HG02938 (cell line): ENCODE data around the gene ERVMER34-1.

Experiments
- ATAC-seq: cut with Tn5 transposase; IDR thresholded peaks from one replicate; pipeline ENCODE4 v1.9.1; 2021; ENCODE audit warnings: mild to moderate bottlenecking, moderate library complexity; ENCODE audit not compliant: unreplicated experiment

ERVMER34-1 gene, protein sequence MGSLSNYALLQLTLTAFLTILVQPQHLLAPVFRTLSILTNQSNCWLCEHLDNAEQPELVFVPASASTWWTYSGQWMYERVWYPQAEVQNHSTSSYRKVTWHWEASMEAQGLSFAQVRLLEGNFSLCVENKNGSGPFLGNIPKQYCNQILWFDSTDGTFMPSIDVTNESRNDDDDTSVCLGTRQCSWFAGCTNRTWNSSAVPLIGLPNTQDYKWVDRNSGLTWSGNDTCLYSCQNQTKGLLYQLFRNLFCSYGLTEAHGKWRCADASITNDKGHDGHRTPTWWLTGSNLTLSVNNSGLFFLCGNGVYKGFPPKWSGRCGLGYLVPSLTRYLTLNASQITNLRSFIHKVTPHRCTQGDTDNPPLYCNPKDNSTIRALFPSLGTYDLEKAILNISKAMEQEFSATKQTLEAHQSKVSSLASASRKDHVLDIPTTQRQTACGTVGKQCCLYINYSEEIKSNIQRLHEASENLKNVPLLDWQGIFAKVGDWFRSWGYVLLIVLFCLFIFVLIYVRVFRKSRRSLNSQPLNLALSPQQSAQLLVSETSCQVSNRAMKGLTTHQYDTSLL

GRCh38 chr4:52750819-52751486, at the start of gene ERVMER34-1:
Gene ERVMER34-1 (minus strand): TSS chr4:52751425. CDS start chr4:52745520, 5,905 bp downstream.
- ATAC-seq, result no peak

GRCh38 chr4:52799813-52800212, 48.6 kb upstream of the ERVMER34-1 start:
- no peak for ATAC-seq

DNA sequence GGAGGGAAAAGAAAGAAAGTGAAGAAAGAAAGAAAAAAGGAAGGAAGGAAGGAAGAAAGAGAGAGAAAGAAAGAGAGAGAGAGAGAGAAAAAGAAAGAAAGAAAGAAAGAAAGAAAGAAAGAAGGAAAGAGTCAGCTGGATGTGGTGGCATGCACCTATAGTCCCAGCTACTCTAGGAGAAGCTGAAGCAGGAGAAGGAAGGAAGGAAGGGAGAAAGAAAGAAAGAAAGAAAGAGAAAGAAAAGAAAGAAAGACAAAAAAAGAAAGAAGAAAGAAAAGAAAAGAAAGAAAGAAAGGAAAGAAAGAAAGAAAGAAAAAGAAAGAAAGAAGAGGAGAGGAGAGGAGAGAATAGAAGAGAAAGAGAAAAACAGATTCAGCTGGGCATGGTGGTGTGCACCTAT, 44.3 kb upstream of the ERVMER34-1 start:
- ATAC-seq, result no peak

DNA sequence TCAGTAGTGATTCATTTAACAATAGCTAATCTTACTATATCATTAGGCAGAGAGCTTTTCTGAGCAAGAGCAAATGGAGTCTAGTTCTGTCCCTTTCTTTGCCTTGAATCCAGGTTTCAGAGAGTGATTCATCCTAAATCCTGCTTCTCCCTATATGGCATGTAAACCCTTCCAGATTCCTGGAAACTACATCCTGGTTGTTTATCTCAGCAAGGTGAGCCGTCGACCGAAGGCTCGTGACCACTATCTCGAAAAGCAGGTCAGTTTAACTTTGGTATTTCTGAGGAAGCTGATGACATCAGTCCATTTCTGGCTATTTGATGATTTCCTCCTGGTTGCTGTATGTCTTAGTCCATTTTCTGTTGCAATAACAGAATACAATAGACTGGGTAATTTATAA, 40.7 kb upstream of the ERVMER34-1 start:
- ATAC-seq, result no peak

GRCh38 chr4:52789774-52790173, 38.5 kb upstream of the ERVMER34-1 start:
- ATAC-seq, result no peak

DNA sequence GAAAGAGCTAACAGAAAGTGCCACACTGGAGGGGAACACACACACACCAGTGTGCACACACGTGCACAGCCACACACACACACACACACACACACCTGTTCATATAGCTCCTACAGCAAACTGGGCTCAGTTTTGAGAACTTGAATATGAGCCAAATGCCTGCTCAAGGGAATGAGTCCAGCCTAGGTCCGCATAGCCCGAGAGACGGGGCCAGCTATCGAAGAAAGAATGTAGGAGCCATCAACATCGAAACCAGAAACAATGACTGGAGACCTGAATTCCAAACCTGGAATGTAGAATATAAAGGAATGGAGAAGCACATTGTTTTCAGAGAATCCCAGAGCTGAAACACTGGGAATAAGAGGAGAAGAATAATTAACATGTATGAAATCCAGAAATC, 37.6 kb upstream of the ERVMER34-1 start:
- no peak for ATAC-seq

DNA sequence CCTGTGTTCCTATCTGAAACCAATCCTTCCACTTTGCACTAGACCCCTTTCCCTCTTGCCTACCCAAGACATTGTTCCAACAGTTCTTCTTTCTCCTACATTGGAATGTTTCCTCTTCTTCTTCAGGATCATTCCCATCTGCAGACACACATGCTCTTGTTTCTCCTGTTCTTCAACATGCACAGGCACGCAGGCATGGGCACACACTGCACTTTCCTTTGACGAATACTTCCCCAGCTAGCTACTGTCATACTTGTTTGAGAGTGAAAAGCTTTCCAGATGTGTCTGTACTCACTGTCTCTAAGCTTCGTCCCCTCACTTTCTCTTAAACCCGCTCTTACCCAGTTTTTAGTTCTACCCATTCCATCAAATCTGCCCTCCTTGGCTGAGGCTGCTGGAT, 31.8 kb upstream of the ERVMER34-1 start:
- no peak for ATAC-seq

- ATAC-seq, result no peak
Measured at GRCh38 chr4:52780617-52781354, 29.6 kb upstream of the ERVMER34-1 start.

GRCh38 chr4:52780206-52780605, 29.0 kb upstream of the ERVMER34-1 start:
- ATAC-seq, result no peak

DNA sequence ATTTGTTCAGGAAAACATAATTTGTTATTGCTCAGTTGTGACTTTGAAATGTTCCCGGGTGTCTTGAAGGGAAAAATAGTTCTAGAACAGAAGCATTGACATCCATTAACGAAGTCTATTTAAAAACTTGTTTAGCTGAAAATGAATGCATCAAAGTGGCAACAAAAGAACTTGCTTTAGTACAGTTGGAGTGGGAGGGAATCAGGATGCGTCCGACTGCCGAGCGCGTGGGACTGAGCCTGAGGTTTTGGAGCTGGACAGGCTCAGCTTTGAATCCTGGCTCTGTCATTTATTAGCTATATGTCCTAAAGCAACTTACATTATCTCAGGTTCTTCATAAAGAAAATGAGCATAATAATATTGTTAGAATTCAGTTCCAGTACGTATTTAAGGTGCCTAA, 9.0 kb upstream of the ERVMER34-1 start:
- ATAC-seq, result no peak

DNA sequence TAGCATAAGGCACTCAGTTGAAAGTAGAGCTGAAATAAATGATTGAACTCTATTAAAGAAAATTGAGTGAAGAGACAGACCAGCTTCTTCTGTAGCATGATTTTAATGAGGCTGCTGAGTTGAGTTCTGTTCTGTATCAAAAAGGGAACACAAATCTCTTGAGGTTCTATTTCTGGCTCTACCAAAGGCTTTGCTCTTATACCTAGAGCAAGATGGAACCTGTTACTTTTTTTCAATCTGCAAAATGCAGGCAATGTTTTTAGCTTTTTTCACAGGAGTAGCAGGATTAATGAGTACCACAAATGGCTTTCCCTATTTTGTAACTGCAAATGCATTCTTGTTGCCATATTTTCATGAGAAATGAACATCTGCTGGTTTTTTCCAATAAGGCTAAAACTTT, 4.2 kb upstream of the ERVMER34-1 start:
- no peak for ATAC-seq

- no peak for ATAC-seq
Measured at GRCh38 chr4:52752936-52753335, 1.7 kb upstream of the ERVMER34-1 start.

GRCh38 chr4:52751487-52751911, 274 bp upstream of the ERVMER34-1 start:
- ATAC-seq, result no peak

- no peak for ATAC-seq
Measured at GRCh38 chr4:52750213-52750612, 1.0 kb downstream of the ERVMER34-1 start.

DNA sequence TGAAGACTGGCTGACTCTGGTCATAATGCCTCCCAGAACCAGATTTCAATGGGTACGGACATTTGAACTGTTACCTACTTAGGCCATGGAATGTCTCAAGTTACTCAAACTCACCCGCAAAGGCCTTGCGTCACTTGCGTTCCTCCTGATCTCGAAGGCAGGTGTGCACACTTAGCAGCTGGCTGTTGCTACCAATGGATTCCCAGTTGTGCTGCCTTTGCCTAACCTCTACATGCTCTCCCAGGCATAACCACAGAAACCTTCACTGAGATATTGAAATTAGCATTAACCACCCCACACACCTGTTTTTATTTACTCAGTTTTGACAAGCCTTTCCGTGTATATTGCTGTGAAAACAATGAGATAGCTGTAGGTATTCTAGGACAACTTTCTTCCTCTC, 2.8 kb downstream of the ERVMER34-1 start:
- no peak for ATAC-seq

GRCh38 chr4:52744588-52744987, 6.6 kb downstream of the ERVMER34-1 start:
- no peak for ATAC-seq

DNA sequence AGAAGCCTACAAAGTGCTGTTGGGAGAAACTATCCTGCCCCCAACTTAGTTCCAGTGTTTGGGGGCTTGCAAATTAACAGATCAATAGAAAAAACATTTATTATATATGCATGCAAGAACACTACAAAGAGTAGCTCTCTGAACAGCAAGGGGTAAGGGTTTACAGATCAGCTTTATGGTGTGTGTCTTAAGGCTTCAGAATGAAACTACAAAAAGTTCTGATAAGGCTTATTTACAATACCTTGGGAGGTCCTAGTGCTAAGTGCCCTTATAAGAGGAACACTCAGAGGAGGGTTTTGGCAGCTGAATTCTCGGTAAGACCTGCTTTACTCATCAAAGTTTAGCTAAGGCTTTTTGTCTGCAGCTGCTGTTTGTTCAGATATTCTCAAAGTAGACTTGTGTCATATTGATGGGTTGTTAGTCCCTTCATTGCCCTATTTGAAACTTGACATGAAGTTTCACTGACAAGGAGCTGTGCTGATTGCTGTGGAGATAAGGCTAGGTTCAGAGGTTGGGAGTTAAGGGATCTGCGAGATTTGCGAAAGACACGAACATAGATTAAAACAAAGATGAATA, 7.7 kb downstream of the ERVMER34-1 start:
- no peak for ATAC-seq

DNA sequence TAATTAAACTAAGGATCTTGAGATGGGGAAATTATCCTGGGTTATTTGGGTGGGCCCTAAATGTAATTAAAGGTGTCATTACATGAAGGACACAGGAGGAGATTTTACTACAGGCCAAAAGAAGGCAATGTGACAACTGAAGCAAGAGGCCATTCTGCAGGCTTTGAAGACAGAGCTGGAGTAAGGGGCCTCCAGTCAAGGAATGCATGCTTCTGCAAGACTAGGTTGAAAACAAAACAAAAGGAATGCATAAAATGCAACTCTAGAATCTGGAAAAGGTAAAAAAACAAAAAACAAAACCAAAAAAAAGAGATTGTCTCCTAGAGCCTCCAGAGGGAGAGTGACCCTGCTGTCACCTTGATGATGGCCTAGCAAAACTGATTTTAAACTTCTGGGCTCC, 21.6 kb downstream of the ERVMER34-1 start:
- ATAC-seq, result no peak

DNA sequence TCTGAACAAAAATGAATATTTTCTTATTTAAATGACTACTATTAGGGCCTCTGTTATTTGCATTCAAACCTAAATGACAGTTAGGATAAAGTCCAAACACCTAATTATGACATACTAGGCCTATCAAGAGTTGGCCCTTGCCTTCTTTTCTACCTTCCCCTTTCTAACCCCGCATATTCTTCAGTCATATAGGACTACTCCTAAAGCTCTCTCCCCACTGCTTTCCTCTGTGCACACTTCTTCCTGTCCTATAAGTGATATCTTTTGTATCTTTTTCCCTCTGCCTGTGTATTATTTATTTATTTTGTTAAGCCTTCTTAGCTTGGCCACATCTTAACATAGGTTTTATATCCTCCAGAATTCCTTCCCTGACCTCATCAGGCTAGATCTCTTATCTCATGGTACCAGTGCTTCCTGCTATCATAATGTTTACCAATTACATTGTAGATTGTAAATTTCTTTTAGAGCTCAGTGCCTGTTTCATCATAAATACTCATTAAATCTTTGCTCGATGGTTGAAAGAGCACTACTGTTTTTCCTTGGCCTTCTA, 22.5 kb downstream of the ERVMER34-1 start:
- ATAC-seq, result no peak

GRCh38 chr4:52726826-52727580, 24.2 kb downstream of the ERVMER34-1 start:
- no peak for ATAC-seq
